Panc1 (cell line): ENCODE data around the gene CLEC14A. TPM values are rescaled to one million over a fixed set of nuclear protein-coding genes. Genes with fewer than 3 reads are reported as not detected.

Experiments
- ATAC-seq: fragments of 200-7000 bp; cut with Tn5 transposase; 2 replicates; pipeline ENCODE4 v1.9.1; 2020; ENCODE audit warnings: mild to moderate bottlenecking, moderate library complexity
- BruUV-seq: library from RNA; stranded (reverse); fragments of 400-500 nt; replicated peaks from 2 replicates; lab custom pipeline; 2021; lab: Mats Ljungman, UMichigan
- CTCF ChIA-PET: fragments of 300-600 bp; sonication (Branson Sonifier 250); formaldehyde crosslinking; loops from one replicate; lab custom pipeline; 2022; ENCODE audit warnings: antibody characterized with exemption; lab: Charles Lee
- POLR2A ChIA-PET: fragments of 300-600 bp; sonication (Branson Sonifier 250); formaldehyde crosslinking; loops from one replicate; lab custom pipeline; 2022; ENCODE audit warnings: antibody characterized with exemption; lab: Charles Lee
- DNase-seq: peaks from one replicate; pipeline ENCODE4 v3.0.0-alpha.2; 2010; ENCODE audit warnings: low read depth, low spot score
- H3K27ac ChIP-seq: 2 replicates; pipeline ENCODE4 v1.5.1; 2011; ENCODE audit warnings: mild to moderate bottlenecking, low read length, inconsistent platforms
- H3K27me3 ChIP-seq: fragments of 200-500 bp; sonication (Bioruptor generic); 2 replicates; pipeline ENCODE4 v1.6.0; 2014; ENCODE audit warnings: low read length, inconsistent platforms; ENCODE audit not compliant: control insufficient read depth, insufficient read depth
- H3K36me3 ChIP-seq: fragments of 200-500 bp; sonication (Bioruptor generic); 2 replicates; pipeline ENCODE4 v1.5.1; 2014; ENCODE audit warnings: inconsistent platforms, mild to moderate bottlenecking, low read length, moderate library complexity; ENCODE audit not compliant: control insufficient read depth, insufficient read depth
- H3K4me1 ChIP-seq: 2 replicates; pipeline ENCODE4 v1.5.1; 2011; ENCODE audit warnings: inconsistent platforms, mild to moderate bottlenecking, low read length, moderate library complexity; ENCODE audit not compliant: control insufficient read depth, insufficient read depth
- H3K4me3 ChIP-seq, 2 experiments: 2 replicates each; pipeline ENCODE4 v1.5.1; 2011 to 2012; ENCODE audit warnings: low read depth in 2 of 2, low read length in 2 of 2, mild to moderate bottlenecking in 2 of 2, inconsistent platforms in 1 of 2, moderate library complexity in 1 of 2
- H3K9me3 ChIP-seq: fragments of 200-500 bp; sonication (Bioruptor generic); 2 replicates; pipeline ENCODE4 v1.5.1; 2014; ENCODE audit warnings: low read depth, mild to moderate bottlenecking, inconsistent platforms, low read length, moderate library complexity; ENCODE audit not compliant: control insufficient read depth, insufficient read depth
- CTCF ChIP-seq: fragments of 450-650 bp; IDR thresholded peaks from 2 replicates; pipeline ENCODE4 v1.5.1; 2017; ENCODE audit warnings: mild to moderate bottlenecking
- POLR2AphosphoS5 ChIP-seq: IDR thresholded peaks from 2 replicates; pipeline ENCODE4 v1.6.1; 2012; ENCODE audit warnings: mild to moderate bottlenecking, low read depth, low read length, moderate library complexity
- SIN3A ChIP-seq: IDR thresholded peaks from 2 replicates; pipeline ENCODE4 v1.6.1; 2012; ENCODE audit warnings: low read depth, mild to moderate bottlenecking, low read length, moderate library complexity, borderline replicate concordance; ENCODE audit not compliant: insufficient read depth
- TCF7L2 ChIP-seq: IDR thresholded peaks from 2 replicates; pipeline ENCODE4 v1.6.1; 2011; ENCODE audit warnings: mild to moderate bottlenecking, low read depth, low read length, inconsistent platforms
- in situ Hi-C: cut with HindIII; loops from 2 replicates; pipeline ENCODE4 v1.10.0; 2016; ENCODE audit warnings: low sequenced_read_pairs, low pct_unique_long_range_greater_than_20kb
- intact Hi-C: fragments of 100-400 bp; cut with micrococcal nuclease; formaldehyde crosslinking; loops from one replicate; pipeline ENCODE4 v1.10.0; 2022; ENCODE audit not compliant: unreplicated experiment
- total RNA-seq: library from RNA; stranded (reverse); gene quantifications from one replicate; pipeline ENCODE4 v1.2.1, GENCODE V29; 2021; ENCODE audit not compliant: unreplicated experiment
- TF ChIP-seq, protein P1 (sequence below), 2 experiments: IDR thresholded peaks; 2 replicates each; pipeline ENCODE4 v1.6.1; 2011 to 2012; ENCODE audit warnings: low read depth in 2 of 2, control low read depth in 1 of 2, low read length in 1 of 2, mild to moderate bottlenecking in 1 of 2, moderate library complexity in 1 of 2; ENCODE audit not compliant: insufficient read depth in 1 of 2

CLEC14A gene
- total RNA-seq, 1 experiment from 2014 or later, result 0.10 TPM

GRCh38 chr14:38205119-38205813 is 50.6 kb downstream of the CLEC14A start:
- H3K27me3 ChIP-seq, result peaks cover 11% of the 10 kb centered on the region; the same call in 1 of the 2 replicates
- ChIA-PET POLR2A (no interaction called here), CTCF (no interaction called here)
- no peak for TF ChIP-seq POLR2AphosphoS5
- TF ChIP-seq SIN3A, result no peak
- TF ChIP-seq, protein P1, sequence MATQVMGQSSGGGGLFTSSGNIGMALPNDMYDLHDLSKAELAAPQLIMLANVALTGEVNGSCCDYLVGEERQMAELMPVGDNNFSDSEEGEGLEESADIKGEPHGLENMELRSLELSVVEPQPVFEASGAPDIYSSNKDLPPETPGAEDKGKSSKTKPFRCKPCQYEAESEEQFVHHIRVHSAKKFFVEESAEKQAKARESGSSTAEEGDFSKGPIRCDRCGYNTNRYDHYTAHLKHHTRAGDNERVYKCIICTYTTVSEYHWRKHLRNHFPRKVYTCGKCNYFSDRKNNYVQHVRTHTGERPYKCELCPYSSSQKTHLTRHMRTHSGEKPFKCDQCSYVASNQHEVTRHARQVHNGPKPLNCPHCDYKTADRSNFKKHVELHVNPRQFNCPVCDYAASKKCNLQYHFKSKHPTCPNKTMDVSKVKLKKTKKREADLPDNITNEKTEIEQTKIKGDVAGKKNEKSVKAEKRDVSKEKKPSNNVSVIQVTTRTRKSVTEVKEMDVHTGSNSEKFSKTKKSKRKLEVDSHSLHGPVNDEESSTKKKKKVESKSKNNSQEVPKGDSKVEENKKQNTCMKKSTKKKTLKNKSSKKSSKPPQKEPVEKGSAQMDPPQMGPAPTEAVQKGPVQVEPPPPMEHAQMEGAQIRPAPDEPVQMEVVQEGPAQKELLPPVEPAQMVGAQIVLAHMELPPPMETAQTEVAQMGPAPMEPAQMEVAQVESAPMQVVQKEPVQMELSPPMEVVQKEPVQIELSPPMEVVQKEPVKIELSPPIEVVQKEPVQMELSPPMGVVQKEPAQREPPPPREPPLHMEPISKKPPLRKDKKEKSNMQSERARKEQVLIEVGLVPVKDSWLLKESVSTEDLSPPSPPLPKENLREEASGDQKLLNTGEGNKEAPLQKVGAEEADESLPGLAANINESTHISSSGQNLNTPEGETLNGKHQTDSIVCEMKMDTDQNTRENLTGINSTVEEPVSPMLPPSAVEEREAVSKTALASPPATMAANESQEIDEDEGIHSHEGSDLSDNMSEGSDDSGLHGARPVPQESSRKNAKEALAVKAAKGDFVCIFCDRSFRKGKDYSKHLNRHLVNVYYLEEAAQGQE (IDR thresholded peaks at IDR 0.05; ENCODE audit: insufficient read depth in 1 of 2, low read depth in 2 of 2, low read length in 1 of 2), result no peak
- no peak for TF ChIP-seq TCF7L2
- TF ChIP-seq CTCF, result no peak
- intact Hi-C loops, result loop anchor here (10.0 kb wide), 1 partner anchor 300 kb away; no protein-coding TSS in a partner anchor
- no peaks in the 10 kb centered on the region for H3K9me3 ChIP-seq
- no peaks in the 10 kb centered on the region for H3K4me1 ChIP-seq
- H3K27ac ChIP-seq, result no peak overlapping the region
- H3K36me3 ChIP-seq, result no peaks in the 10 kb centered on the region
- BruUV-seq, result no TSS peak
- DNase-seq (no peak), ATAC-seq (no peak)
- no peak overlapping the region for H3K4me3 ChIP-seq
- in situ Hi-C loops, result no loop called here

DNA sequence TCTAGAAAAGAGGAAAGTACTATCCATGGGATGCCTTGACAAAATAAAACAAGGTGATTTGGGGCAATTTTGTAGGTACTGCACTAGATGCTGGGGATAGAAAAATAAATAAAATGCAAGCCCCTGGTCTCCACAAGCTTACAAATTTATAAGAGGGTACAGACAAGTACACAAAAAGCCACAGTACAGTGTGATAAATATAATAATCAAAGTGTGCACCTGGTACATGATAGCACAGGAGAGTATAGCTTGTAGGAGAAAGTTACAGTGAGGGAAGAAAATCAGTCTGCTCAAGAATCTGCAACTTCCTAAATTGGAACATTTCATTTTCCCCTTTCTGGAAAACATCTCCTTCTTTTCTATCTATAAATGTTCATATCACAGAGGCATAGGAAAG is 51.2 kb downstream of the CLEC14A start:
- in situ Hi-C loops (no loop called here), intact Hi-C loops (loop anchor here (10.0 kb wide), 1 partner anchor 300 kb away; no protein-coding TSS in a partner anchor)
- POLR2A ChIA-PET, result no interaction called here
- peaks cover 9% of the 10 kb centered on the region; the same call in 1 of the 2 replicates for H3K27me3 ChIP-seq
- no peaks in the 10 kb centered on the region for H3K36me3 ChIP-seq
- no peak overlapping the region for H3K27ac ChIP-seq
- BruUV-seq, result no TSS peak
- DNase-seq (no peak), ATAC-seq (no peak)
- H3K4me3 ChIP-seq, result no peak overlapping the region
- H3K9me3 ChIP-seq, result no peaks in the 10 kb centered on the region
- TF ChIP-seq SIN3A, result no peak
- no peak for TF ChIP-seq TCF7L2
- TF ChIP-seq, protein P1 (IDR thresholded peaks at IDR 0.05; ENCODE audit: insufficient read depth in 1 of 2, low read depth in 2 of 2, low read length in 1 of 2), result no peak
- no peaks in the 10 kb centered on the region for H3K4me1 ChIP-seq
- CTCF ChIA-PET, result no interaction called here

Other genes starting within 250 kb of the CLEC14A start
- not detected for gene SSTR1, start 48.2 kb downstream of the CLEC14A start, total RNA-seq